ENCODE data around the gene PSMD6. TPM values are rescaled to one million over a fixed set of nuclear protein-coding genes. Genes with fewer than 3 reads are reported as not detected.

PSMD6 gene
- total RNA-seq, 1 donor from 2014 or later: 65.0 TPM

DNA sequence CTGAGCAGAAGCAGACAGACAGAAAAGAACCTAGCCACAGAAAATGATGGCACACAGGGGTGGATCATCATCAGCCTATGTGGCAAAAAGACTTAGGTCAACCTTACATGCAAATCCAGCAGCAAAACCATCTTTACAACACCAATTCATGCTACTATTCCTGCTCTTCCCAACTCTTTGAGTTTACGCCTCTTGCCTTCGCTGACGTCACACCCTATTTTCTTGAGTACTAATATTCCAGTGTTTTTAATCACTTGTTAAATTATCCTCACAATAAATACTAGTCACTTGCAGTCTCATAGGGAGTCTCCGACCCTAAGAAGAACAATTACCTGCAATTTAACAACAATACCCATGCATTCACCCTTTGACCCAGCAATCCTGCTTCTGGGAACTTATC is 6.0 kb upstream of the PSMD6 start:
- Mint-ChIP-seq H3K9me3 (ENCODE audit: low read depth) (peaks cover 5% of the 10 kb centered on the region), H3K4me1 (ENCODE audit: low read depth) (peaks cover 17% of the 10 kb centered on the region), H3K27ac (ENCODE audit: unreplicated experiment) (no peak overlapping the region), H3K27me3 (ENCODE audit: low read depth) (peaks cover 3% of the 10 kb centered on the region), H3K36me3 (ENCODE audit: low read depth) (peaks cover 2% of the 10 kb centered on the region), H3K4me3 (ENCODE audit: unreplicated experiment) (no peak overlapping the region)
- TF ChIP-seq, protein P1, sequence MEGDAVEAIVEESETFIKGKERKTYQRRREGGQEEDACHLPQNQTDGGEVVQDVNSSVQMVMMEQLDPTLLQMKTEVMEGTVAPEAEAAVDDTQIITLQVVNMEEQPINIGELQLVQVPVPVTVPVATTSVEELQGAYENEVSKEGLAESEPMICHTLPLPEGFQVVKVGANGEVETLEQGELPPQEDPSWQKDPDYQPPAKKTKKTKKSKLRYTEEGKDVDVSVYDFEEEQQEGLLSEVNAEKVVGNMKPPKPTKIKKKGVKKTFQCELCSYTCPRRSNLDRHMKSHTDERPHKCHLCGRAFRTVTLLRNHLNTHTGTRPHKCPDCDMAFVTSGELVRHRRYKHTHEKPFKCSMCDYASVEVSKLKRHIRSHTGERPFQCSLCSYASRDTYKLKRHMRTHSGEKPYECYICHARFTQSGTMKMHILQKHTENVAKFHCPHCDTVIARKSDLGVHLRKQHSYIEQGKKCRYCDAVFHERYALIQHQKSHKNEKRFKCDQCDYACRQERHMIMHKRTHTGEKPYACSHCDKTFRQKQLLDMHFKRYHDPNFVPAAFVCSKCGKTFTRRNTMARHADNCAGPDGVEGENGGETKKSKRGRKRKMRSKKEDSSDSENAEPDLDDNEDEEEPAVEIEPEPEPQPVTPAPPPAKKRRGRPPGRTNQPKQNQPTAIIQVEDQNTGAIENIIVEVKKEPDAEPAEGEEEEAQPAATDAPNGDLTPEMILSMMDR (IDR thresholded peaks at IDR 0.05): no peak
- no peak for DNase-seq (ENCODE audit: low spot score)

DNA sequence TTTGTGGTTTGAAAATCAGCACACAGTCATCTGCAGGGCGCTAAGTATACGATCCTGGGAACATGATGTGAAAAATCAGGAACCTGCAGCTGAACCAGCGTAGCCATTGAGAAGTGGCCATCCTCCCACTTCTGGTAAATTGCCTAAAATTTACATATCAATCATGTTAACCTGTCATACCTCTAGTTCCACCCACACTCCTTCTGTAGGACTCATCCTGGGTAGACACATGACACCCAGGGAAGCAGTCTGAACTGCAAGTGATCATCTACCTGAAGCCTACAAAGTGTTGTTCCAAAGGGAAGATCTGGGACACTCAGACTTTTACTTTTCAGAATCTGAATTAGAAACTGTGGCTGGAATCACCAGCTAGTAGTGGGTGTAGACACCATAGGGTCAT is 5.5 kb upstream of the PSMD6 start:
- Mint-ChIP-seq H3K36me3 (ENCODE audit: low read depth) (no peaks in the 10 kb centered on the region), H3K4me3 (ENCODE audit: unreplicated experiment) (no peak overlapping the region), H3K27me3 (ENCODE audit: low read depth) (peaks cover 3% of the 10 kb centered on the region), H3K4me1 (ENCODE audit: low read depth) (peaks cover 19% of the 10 kb centered on the region), H3K9me3 (ENCODE audit: low read depth) (no peaks in the 10 kb centered on the region), H3K27ac (ENCODE audit: unreplicated experiment) (no peak overlapping the region)
- DNase-seq (ENCODE audit: low spot score): no peak
- TF ChIP-seq, protein P1 (IDR thresholded peaks at IDR 0.05): no peak

DNA sequence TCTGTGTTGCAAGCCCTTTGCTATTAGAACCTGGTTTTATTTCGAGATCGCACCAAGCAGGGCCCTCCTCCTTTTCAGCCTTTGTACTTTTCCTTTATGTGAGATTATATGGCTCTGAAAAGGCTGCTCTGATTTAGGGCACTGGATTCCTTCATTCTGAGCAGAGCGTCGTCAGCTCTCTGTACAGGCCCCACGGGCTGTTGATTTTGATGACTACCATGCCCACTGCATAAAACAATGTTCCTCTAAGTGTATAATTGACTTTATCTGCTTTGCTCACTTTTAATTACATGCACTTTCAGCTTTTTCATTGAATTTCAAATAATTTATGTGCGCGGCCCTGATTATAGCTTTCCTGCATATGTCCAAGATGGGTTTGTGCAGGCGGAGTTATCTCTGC is 4.4 kb upstream of the PSMD6 start:
- Mint-ChIP-seq H3K27ac (ENCODE audit: unreplicated experiment) (no peak overlapping the region), H3K36me3 (ENCODE audit: low read depth) (no peaks in the 10 kb centered on the region), H3K4me1 (ENCODE audit: low read depth) (peaks cover 22% of the 10 kb centered on the region), H3K4me3 (ENCODE audit: unreplicated experiment) (no peak overlapping the region), H3K9me3 (ENCODE audit: low read depth) (no peaks in the 10 kb centered on the region), H3K27me3 (ENCODE audit: low read depth) (peaks cover 3% of the 10 kb centered on the region)
- DNase-seq (ENCODE audit: low spot score): no peak
- TF ChIP-seq, protein P1 (IDR thresholded peaks at IDR 0.05): no peak

DNA sequence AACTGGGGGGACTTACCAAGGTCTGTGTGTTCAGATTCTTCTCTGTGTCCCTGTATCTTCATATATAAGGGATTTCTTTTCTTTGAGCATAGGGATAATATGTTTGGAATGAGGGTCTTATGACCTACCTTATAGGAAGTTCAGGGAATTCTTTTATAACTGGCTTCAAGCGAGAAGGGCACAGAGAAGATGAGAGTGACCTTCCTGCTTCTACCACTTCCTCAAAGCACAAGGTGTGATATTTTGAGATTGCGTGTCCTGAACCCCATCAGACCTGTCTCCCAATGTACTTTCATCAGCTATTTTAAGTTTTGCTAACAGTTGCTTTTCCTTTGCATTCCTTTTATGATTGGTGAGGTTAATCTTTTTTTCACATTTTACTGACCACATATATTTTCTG is 3.1 kb upstream of the PSMD6 start:
- H3K4me3 Mint-ChIP-seq (ENCODE audit: unreplicated experiment): no peak overlapping the region
- peaks cover 6% of the 10 kb centered on the region for H3K36me3 Mint-ChIP-seq (ENCODE audit: low read depth)
- no peaks in the 10 kb centered on the region for H3K9me3 Mint-ChIP-seq (ENCODE audit: low read depth)

DNA sequence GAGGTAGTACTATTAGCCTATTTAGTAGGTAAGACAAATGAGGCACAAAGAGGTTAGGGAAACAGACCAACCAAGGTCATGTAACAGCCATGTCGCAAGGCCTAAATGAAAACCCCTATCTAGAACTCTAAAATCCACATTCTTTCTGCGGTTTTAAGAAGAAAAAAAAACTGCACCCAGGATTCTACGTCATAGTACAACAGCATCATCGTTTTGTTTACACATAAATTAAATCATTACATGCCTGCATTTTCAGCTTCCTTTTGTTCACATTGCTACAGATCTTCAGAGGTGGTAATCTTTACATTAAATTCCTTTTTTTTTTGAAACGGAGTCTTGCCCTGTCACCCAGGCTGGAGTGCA is 548 bp upstream of the PSMD6 start:
- Mint-ChIP-seq H3K27ac (ENCODE audit: unreplicated experiment) (peak overlapping the region; percentile 65), H3K4me1 (ENCODE audit: low read depth) (peaks cover 32% of the 10 kb centered on the region), H3K27me3 (ENCODE audit: low read depth) (peaks cover under 1% of the 10 kb centered on the region), H3K36me3 (ENCODE audit: low read depth) (peaks cover 10% of the 10 kb centered on the region), H3K9me3 (ENCODE audit: low read depth) (no peaks in the 10 kb centered on the region), H3K4me3 (ENCODE audit: unreplicated experiment) (peak overlapping the region; percentile 86)
- TF ChIP-seq, protein P1 (IDR thresholded peaks at IDR 0.05): no peak
- DNase-seq (ENCODE audit: low spot score): no peak

More for the DNA sequence above, 3.1 kb upstream of the PSMD6 start:
- TF ChIP-seq, protein P1 (IDR thresholded peaks at IDR 0.05): no peak
- peaks cover 26% of the 10 kb centered on the region for H3K4me1 Mint-ChIP-seq (ENCODE audit: low read depth)
- peaks cover 3% of the 10 kb centered on the region for H3K27me3 Mint-ChIP-seq (ENCODE audit: low read depth)
- no peak for DNase-seq (ENCODE audit: low spot score)
- H3K27ac Mint-ChIP-seq (ENCODE audit: unreplicated experiment): no peak overlapping the region

Measured in chondrocyte (in vitro differentiated cells).